HG02970 (cell line): Measurements from ENCODE around the gene TM9SF1.
"Not testable (repeated sequence)": the region's sequence is repeated elsewhere in the genome, so short reads cannot be mapped to it uniquely, and the experiment has no call there.

Source experiments
- ATAC-seq: cut with Tn5 transposase; IDR thresholded peaks from one replicate; pipeline ENCODE4 v1.9.1; 2021; ENCODE audit warnings: mild to moderate bottlenecking, moderate library complexity, moderate number of reproducible peaks; ENCODE audit not compliant: unreplicated experiment, low FRiP score

The TM9SF1 gene

DNA sequence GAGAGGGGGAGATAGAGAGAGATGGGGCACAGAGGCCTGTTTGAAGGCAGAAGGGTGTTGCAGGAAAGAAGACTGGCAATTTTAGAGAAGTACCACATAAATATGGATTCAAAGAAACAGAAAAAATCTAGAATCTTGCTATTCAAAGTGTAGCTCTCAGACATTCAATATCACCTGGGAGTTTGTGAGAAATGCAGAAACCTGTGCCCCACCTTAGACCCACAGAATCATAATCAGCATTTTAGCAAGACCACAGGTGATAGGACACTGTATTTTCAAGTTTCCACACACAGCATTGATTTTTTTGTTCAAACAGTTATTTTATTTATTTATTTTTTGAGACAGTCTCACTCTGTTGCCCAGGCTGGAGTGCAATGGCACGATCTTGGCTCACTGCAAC lies 33.7 kb upstream of the TM9SF1 start:
- no peak for ATAC-seq

DNA sequence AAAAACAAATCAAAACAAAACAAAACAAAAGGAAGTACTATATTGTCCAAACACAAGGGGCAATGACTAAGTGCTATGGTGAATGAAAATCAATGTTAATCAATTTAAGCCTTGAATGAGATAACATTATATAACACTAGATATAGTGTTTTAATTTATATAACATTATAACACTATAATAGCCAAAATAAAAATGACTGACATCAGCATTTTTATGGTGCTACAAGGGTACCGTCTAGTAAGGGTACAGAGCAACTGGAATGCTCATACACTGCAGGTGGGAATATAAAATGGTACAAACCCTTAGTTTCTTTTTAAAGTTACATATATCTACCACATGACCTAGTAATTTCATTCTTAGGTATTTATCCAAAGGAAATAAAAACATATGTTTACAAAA lies 31.2 kb upstream of the TM9SF1 start:
- ATAC-seq = no peak

DNA sequence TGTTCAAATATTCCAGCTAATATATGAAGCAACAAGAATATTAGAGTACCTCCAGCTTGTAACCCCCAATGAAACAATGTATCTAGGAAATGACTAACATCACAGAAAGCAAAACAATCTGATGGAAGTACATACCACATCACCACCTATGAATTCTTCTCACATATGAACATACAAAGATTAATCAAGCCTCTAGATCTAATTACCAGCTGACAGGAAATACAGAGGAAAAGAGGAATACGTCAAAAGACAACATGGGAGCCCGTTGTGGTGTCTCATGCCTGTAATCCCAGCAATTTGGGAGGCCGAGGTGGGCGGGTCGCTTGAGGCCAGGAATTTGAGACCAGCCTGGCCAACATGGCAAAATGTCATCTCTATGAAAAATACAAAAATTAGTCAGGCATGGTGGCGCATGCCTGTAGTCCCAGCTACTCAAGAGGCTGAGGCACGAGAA lies 29.4 kb upstream of the TM9SF1 start:
- ATAC-seq = no peak

GRCh38 chr14:24222987-24223386 lies 27.7 kb upstream of the TM9SF1 start:
- ATAC-seq = not testable (repeated sequence)

- ATAC-seq = no peak
These were observed 24.3 kb upstream of the TM9SF1 start for GRCh38 chr14:24219521-24219920.

DNA sequence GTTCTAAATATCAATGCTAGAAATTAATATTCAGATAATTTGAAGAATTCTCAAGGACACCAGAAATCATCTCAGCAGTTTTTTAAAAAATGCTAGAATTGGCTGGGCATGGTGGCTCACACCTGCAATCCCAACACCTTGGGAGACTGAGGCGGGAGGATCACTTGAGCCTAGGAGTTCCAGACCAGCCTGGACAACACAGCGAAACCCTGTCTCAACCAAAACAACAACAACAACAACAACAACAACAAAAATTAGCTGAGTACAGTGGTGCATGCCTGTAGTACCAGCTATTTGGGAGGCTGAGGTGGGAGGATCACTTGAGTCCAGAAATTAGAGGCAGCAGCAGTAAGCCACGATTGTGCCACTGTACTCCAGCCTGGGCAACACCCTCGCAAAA lies 23.8 kb upstream of the TM9SF1 start:
- ATAC-seq = no peak

DNA sequence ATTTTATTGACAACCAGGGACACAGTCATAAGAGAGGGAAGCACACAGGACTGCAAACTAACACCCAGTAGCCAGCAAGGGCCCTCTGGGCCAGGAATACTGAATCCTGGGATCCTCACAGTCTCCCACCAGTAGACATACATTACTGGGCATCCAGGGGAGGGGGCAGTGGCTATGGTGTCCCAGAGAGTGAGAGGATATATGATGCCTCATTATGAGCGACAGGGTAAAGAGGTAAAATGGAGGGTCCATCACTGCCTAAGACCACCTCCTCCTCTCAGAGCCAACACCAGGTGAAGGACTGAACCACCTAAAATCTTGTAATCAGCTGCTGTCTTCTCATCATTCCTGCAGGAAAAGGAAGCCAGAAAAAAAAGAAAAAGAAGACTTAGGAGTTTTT lies 21.6 kb upstream of the TM9SF1 start:
- not testable (repeated sequence) for ATAC-seq

GRCh38 chr14:24216345-24216699 lies 21.1 kb upstream of the TM9SF1 start:
- ATAC-seq = no peak

- ATAC-seq = peak; percentile 52
These were observed 20.5 kb upstream of the TM9SF1 start, which contains the start of gene MDP1 for GRCh38 chr14:24215495-24216344. MDP1 (minus strand) TSS chr14:24216066; CDS start chr14:24215955, 111 bp downstream.

DNA sequence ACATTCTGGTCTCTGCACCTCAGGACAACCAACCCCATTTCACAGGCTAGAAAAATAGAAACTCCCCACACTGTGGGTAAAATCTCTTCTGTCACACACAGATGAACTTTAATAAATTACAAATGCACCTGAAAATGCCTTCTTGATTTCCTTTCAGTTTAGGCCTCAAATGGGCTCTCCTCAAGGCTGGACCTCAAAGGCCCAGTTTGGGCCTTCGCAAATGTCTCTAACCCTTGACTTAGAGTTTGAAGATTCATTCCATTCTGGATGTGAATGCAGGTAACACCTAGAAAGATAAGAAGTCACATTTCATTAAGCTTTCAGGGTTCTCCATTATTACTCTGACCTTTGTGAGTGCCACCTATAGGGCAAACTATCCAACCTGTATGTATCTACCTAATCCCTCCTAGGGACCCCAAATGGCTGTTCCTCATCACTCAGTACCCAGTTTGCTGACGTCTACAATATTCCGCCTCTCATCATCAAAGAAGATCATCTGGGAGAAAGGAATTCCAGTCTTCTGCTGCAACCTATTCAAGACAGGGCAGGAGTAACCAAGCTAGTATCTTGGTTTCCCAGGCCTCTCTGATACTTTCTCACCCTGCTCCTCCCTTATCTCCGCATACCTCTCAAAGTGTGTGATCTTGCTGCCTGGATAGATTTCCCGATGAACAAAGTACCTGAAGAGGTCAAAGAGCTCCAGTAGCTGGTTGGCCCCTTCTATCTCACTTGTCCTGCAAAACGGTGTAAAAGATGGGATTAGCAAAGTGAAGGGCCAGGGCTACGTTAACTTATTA lies 18.8 kb upstream of the TM9SF1 start:
- no peak for ATAC-seq

DNA sequence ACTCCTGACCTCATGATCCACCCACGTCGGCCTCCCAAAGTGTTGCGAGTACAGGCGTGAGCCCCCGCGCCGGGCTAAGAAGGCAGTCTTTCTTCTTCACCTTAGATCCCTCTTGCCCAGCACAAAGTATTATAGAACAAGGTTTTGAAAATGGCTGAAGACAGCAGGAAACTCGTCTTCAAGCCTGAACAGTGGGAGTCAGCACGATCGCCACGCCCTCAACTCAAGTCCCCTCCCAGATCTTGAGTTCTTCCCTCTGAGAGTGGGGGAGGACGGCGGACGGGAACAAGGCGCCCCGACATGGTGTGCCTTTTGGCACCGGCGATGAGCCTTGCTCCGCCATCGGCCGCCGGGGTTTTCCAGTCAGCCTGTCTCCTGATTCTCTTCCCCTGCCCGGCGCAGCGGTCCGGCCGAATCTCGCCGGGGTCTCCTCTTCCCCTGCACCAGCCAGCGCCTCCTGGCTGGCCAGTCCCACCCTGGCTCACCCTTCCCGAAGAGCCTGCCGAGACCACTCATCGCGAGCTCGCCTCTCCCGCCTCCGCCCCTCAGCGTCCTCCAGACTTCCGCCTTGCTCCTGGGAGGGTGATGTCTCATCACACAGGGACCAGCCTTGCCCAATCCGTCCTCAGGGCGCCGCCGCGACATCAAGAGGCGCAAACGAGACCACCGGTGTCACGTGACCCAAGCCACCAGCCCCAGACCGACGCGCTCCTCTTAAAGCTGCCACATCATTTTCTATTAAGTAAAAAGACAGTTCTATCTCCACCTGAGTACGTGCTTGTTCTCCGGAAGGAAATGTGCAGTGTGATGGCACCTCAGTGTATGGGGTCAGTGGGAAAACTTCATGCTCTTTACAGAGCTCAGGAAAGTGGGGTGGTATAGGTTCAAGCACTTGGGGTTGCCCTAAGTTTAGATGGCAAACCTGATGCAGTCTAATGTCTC lies 18.0 kb upstream of the TM9SF1 start, which contains the start of gene CHMP4A:
Gene CHMP4A (minus strand): TSS at position 565 of the 942 bp plus-strand sequence. CDS start 49 bp downstream, at position 516.
- ATAC-seq = peak; percentile 75

- no peak for ATAC-seq
These were observed 16.1 kb upstream of the TM9SF1 start for GRCh38 chr14:24211311-24211710.

GRCh38 chr14:24207625-24208024 lies 12.4 kb upstream of the TM9SF1 start:
- ATAC-seq = no peak

- no peak for ATAC-seq
These were observed 11.9 kb upstream of the TM9SF1 start for GRCh38 chr14:24207104-24207551.

- ATAC-seq = no peak
These were observed 11.2 kb upstream of the TM9SF1 start for GRCh38 chr14:24206260-24207103.

DNA sequence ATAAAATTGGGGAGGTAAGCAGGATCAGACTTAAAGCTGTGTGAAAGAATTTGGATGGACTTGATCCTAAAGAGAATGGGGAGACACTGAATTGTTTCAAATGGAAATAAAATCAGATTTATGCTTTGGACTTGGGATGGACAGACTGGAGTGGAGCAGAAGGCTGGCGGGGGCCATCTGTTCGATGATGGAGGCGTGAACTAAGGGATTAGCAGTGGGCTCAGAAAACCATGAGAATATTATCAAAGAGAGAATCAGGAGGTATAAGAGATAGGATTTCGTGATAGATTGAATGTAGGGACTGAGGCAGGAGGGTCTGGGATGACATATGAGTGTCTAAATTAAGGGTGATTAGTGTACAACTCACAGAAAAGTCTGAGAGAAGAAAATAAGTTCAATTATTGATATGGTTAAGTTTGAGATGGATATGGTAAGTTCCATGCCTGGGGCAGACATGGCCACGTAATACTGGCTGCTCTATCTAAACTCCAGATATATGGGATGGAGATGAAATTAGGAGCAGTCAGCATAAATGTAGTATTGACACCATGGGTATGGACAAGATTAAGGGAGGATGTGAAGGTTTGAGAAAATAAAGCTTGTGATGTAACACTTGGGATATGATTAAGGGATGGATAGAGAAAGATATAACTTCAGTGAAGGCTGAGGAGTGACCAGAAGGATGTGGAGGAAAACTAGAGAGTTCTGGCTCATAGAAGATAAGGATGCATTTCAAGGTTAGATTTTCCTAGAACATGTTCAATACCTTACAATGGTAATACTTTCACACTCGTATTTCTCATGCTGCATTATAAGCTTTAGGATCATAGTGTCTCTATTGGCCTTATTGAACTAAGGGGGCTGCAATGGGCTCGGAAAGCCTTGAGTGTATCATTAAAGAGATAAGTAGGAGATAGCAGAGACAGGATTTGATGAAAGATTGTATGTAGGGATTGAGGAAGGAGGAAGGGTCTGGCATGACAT lies 9.2 kb upstream of the TM9SF1 start:
- no peak for ATAC-seq

DNA sequence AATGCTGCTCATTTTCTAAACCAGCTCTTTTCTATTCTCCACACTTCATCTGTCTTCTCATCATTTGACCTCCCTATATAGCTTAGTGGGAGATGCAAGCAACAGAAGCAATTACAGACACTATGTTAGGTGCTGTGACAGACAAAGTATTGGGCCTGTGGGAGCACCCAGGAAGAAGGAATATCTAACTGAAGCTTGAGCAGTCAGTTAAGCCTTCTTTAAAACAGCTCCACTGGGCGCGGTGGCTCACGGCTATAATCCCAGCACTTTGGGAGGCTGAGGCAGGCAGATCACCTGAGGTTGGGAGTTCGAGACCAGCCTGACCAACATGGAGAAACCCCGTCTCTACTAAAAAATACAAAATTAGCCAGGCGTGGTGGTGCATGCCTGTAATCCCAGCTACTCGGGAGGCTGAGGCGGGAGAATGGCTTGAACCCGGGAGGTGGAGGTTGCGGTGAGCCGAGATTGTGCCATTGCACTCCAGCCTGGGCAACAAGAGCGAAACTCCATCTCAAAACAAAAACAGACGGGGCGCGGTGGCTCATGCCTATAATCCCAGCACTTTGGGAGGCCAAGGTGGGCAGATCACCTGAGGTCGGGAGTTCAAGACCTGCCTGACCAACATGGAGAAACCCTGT lies 8.1 kb upstream of the TM9SF1 start:
- ATAC-seq = not testable (repeated sequence)

GRCh38 chr14:24202538-24202937 lies 7.3 kb upstream of the TM9SF1 start:
- not testable (repeated sequence) for ATAC-seq
